ENCODE measurements around the gene DENND5B. TPM values are rescaled to one million over a fixed set of nuclear protein-coding genes. Genes with fewer than 3 reads are reported as not detected.
"Not testable (repeated sequence)": the region's sequence is repeated elsewhere in the genome, so short reads cannot be mapped to it uniquely, and the experiment has no call there.

DENND5B gene
- total RNA-seq, 1 experiment from 2014 or later, result 28.3 TPM

- DNase-seq (ENCODE audit: low spot score), result no peak
Observed at GRCh38 chr12:31506515-31507306, 84.2 kb downstream of the DENND5B start.

GRCh38 chr12:31504625-31505222 lies 86.2 kb downstream of the DENND5B start:
- no peak for DNase-seq (ENCODE audit: low spot score)

- not testable (repeated sequence) for DNase-seq (ENCODE audit: low spot score)
Observed at GRCh38 chr12:31501014-31501413, 89.9 kb downstream of the DENND5B start.

GRCh38 chr12:31499567-31499966 lies 91.4 kb downstream of the DENND5B start:
- DNase-seq (ENCODE audit: low spot score), result no peak

- DNase-seq (ENCODE audit: low spot score), result no peak
Observed at GRCh38 chr12:31498424-31498823, 92.5 kb downstream of the DENND5B start.

- no peak for DNase-seq (ENCODE audit: low spot score)
Observed at GRCh38 chr12:31496257-31496656, 94.7 kb downstream of the DENND5B start.

- no peak for DNase-seq (ENCODE audit: low spot score)
Observed at GRCh38 chr12:31494455-31494854, 96.5 kb downstream of the DENND5B start.

GRCh38 chr12:31492599-31493196 lies 98.2 kb downstream of the DENND5B start:
- DNase-seq (ENCODE audit: low spot score), result peak; percentile 41

- DNase-seq (ENCODE audit: low spot score), result peak; percentile 97
Observed at GRCh38 chr12:31491841-31492598, 98.9 kb downstream of the DENND5B start.

GRCh38 chr12:31491241-31491794 lies 99.6 kb downstream of the DENND5B start:
- DNase-seq (ENCODE audit: low spot score), result no peak

- DNase-seq (ENCODE audit: low spot score), result no peak
Observed at GRCh38 chr12:31488737-31489338, 102.1 kb downstream of the DENND5B start.

GRCh38 chr12:31485571-31485970 lies 105.4 kb downstream of the DENND5B start:
- no peak for DNase-seq (ENCODE audit: low spot score)

GRCh38 chr12:31482816-31483215 lies 108.1 kb downstream of the DENND5B start:
- no peak for DNase-seq (ENCODE audit: low spot score)

- DNase-seq (ENCODE audit: low spot score), result no peak
Observed at GRCh38 chr12:31481415-31481814, 109.5 kb downstream of the DENND5B start.

GRCh38 chr12:31479516-31480210 lies 111.3 kb downstream of the DENND5B start:
- no peak for DNase-seq (ENCODE audit: low spot score)

GRCh38 chr12:31478898-31479297 lies 112.0 kb downstream of the DENND5B start:
- no peak for DNase-seq (ENCODE audit: low spot score)

GRCh38 chr12:31478425-31478824 lies 112.5 kb downstream of the DENND5B start:
- DNase-seq (ENCODE audit: low spot score), result no peak

- no peak for DNase-seq (ENCODE audit: low spot score)
Observed at GRCh38 chr12:31477687-31478086, 113.2 kb downstream of the DENND5B start.

GRCh38 chr12:31476437-31476836 lies 114.5 kb downstream of the DENND5B start:
- DNase-seq (ENCODE audit: low spot score), result no peak

GRCh38 chr12:31475610-31476009 lies 115.3 kb downstream of the DENND5B start:
- peak; percentile 30 for DNase-seq (ENCODE audit: low spot score)

GRCh38 chr12:31474751-31475150 lies 116.2 kb downstream of the DENND5B start:
- peak; percentile 42 for DNase-seq (ENCODE audit: low spot score)
